H7 (cell line): ENCODE results near the gene TET3. TPM values are rescaled to one million over a fixed set of nuclear protein-coding genes. Genes with fewer than 3 reads are reported as not detected.

Experiments
- DNase-seq: peaks from one replicate; pipeline ENCODE4 v3.0.0; 2012
- H3K27me3 ChIP-seq: 2 replicates; pipeline ENCODE4 v1.6.0; 2011; ENCODE audit warnings: mild to moderate bottlenecking, low read length; ENCODE audit not compliant: control insufficient read depth, insufficient read depth
- H3K36me3 ChIP-seq: replicated peaks from 2 replicates; pipeline ENCODE4 v1.5.1; 2011; ENCODE audit warnings: low read length; ENCODE audit not compliant: control insufficient read depth, insufficient read depth
- H3K4me3 ChIP-seq: 2 replicates; pipeline ENCODE4 v1.5.1; 2011; ENCODE audit warnings: low read depth, mild to moderate bottlenecking, control low read depth, low read length, moderate library complexity; ENCODE audit not compliant: insufficient read depth
- total RNA-seq: library from RNA; depleted of rRNA; stranded (reverse); fragments of >200 nt; shearing (Covaris generic); gene quantifications from 2 replicates; pipeline ENCODE4 v1.2.3, GENCODE V29; 2014

Gene TET3
- total RNA-seq, 1 experiment from 2014 or later, result 7.2 TPM

GRCh38 chr2:74014813-74015212, 30.1 kb downstream of the TET3 start:
- Histone ChIP-seq H3K4me3 (no peak overlapping the region), H3K27me3 (no peaks in the 10 kb centered on the region), H3K36me3 (no peaks in the 10 kb centered on the region; the same call in 1 of the 2 replicates)
- no peak for DNase-seq

- Histone ChIP-seq H3K4me3 (no peak overlapping the region), H3K27me3 (no peaks in the 10 kb centered on the region)
- no peak for DNase-seq
Measured at GRCh38 chr2:74017223-74017622, 32.5 kb downstream of the TET3 start.

GRCh38 chr2:74019516-74019915, 34.8 kb downstream of the TET3 start:
- Histone ChIP-seq H3K4me3 (no peak overlapping the region), H3K27me3 (no peaks in the 10 kb centered on the region), H3K36me3 (no peaks in the 10 kb centered on the region)
- DNase-seq, result no peak

More at GRCh38 chr2:74017223-74017622, 32.5 kb downstream of the TET3 start:
- no peaks in the 10 kb centered on the region for H3K36me3 ChIP-seq

- no peaks in the 10 kb centered on the region for H3K27me3 ChIP-seq
- H3K4me3 ChIP-seq, result no peak overlapping the region
- DNase-seq, result no peak
- H3K36me3 ChIP-seq, result no peaks in the 10 kb centered on the region
Measured at GRCh38 chr2:74020702-74021406, 36.1 kb downstream of the TET3 start.

GRCh38 chr2:74021407-74021755, 36.7 kb downstream of the TET3 start:
- Histone ChIP-seq H3K36me3 (no peaks in the 10 kb centered on the region), H3K27me3 (no peaks in the 10 kb centered on the region), H3K4me3 (no peak overlapping the region)
- no peak for DNase-seq

GRCh38 chr2:74024216-74024615, 39.5 kb downstream of the TET3 start:
- Histone ChIP-seq H3K27me3 (no peaks in the 10 kb centered on the region), H3K4me3 (no peak overlapping the region), H3K36me3 (no peaks in the 10 kb centered on the region)
- no peak for DNase-seq

GRCh38 chr2:74025971-74026612, 41.4 kb downstream of the TET3 start:
- Histone ChIP-seq H3K27me3 (no peaks in the 10 kb centered on the region), H3K36me3 (no peaks in the 10 kb centered on the region), H3K4me3 (no peak overlapping the region)
- DNase-seq, result peak; percentile 62

GRCh38 chr2:74026687-74027241, 42.1 kb downstream of the TET3 start:
- H3K27me3 ChIP-seq, result no peaks in the 10 kb centered on the region
- no peak overlapping the region for H3K4me3 ChIP-seq
- no peak for DNase-seq
- H3K36me3 ChIP-seq, result no peaks in the 10 kb centered on the region

GRCh38 chr2:74027496-74027895, 42.8 kb downstream of the TET3 start:
- Histone ChIP-seq H3K27me3 (no peaks in the 10 kb centered on the region), H3K4me3 (no peak overlapping the region), H3K36me3 (no peaks in the 10 kb centered on the region)
- DNase-seq, result no peak

GRCh38 chr2:74028290-74028689, 43.6 kb downstream of the TET3 start:
- no peaks in the 10 kb centered on the region for H3K36me3 ChIP-seq
- H3K4me3 ChIP-seq, result no peak overlapping the region
- no peak for DNase-seq
- H3K27me3 ChIP-seq, result no peaks in the 10 kb centered on the region

- no peak for DNase-seq
- Histone ChIP-seq H3K4me3 (no peak overlapping the region), H3K36me3 (no peaks in the 10 kb centered on the region), H3K27me3 (no peaks in the 10 kb centered on the region)
Measured at GRCh38 chr2:74028741-74029140, 44.0 kb downstream of the TET3 start.

GRCh38 chr2:74029714-74030397, 45.1 kb downstream of the TET3 start:
- H3K36me3 ChIP-seq, result no peaks in the 10 kb centered on the region
- no peak for DNase-seq
- no peak overlapping the region for H3K4me3 ChIP-seq
- H3K27me3 ChIP-seq, result no peaks in the 10 kb centered on the region

- no peak for DNase-seq
- Histone ChIP-seq H3K36me3 (no peaks in the 10 kb centered on the region), H3K4me3 (no peak overlapping the region), H3K27me3 (no peaks in the 10 kb centered on the region)
Measured at GRCh38 chr2:74031221-74031620, 46.5 kb downstream of the TET3 start.

GRCh38 chr2:74031959-74032287, 47.2 kb downstream of the TET3 start:
- no peaks in the 10 kb centered on the region for H3K36me3 ChIP-seq
- no peak for DNase-seq
- H3K27me3 ChIP-seq, result no peaks in the 10 kb centered on the region
- H3K4me3 ChIP-seq, result no peak overlapping the region

- DNase-seq, result no peak
- H3K27me3 ChIP-seq, result no peaks in the 10 kb centered on the region
- H3K36me3 ChIP-seq, result no peaks in the 10 kb centered on the region
- no peak overlapping the region for H3K4me3 ChIP-seq
Measured at GRCh38 chr2:74033375-74033774, 48.7 kb downstream of the TET3 start.
